ENCODE measurements around the gene ATP6V1B1.
A peak's percentile ranks its signal among the peaks of the same experiment; 100 is the strongest.

DNA sequence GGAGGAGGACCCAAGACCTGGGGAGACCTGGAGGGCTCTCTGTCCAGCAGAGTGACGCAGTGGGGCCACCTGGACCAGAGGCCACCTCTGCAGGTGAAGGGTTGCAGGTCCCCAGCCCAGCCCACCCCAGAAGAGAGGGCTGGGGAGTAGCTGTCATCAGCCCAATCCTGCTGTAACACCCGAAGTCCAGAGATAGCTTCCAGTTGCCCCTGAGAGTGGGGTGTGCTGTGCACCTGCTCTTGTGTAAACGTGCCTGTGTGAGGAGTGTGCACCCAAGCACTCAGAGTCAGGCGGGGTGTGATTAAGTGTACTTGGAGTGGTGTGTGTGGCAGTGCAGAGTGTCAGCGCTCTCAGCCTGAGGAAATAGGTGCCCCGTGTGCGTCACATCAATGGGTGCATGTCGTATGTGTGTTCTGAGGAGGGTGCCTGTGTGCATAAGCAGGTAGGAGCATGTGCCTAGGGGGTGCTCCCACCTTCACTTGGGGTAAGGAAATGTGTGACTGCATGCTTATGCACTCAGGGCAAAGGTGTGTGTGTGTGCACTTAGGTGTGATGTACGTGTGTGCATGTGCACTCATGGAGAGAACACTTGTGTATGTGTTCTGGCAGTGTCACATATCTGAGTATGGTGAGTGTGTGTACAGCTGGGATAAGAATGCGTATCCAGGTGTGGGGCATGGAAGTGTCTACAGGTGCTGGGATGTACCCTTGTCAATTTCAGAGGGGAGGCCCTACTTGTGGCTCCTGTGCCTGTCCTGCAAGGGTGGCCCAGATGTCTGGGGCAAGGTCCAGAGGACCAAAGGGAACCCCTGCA, 672 bp downstream of the ATP6V1B1 start:
- TF ChIP-seq SP1 (IDR thresholded peaks at IDR 0.05) (no peak), ZNF384 (IDR thresholded peaks at IDR 0.05) (no peak), BHLHE40 (IDR thresholded peaks at IDR 0.05; ENCODE audit: borderline replicate concordance) (no peak), TARDBP (IDR thresholded peaks at IDR 0.05) (0 out of 2 replicates have a peak, but pooled peaks have one; percentile 11)

Measured in HEK293T (cell line).